ENCODE results near the gene HSPA8. TPM values are rescaled to one million over a fixed set of nuclear protein-coding genes. Genes with fewer than 3 reads are reported as not detected.

HSPA8 gene
- total RNA-seq, 1 experiment from 2014 or later, result 1,124 TPM

- TF ChIP-seq ARID4B (CRISPR knock-in tag; IDR thresholded peaks at IDR 0.05; ENCODE audit: borderline replicate concordance), result no peak
- TF ChIP-seq STAT6 (CRISPR knock-in tag; conservative IDR thresholded peaks at IDR 0.05; ENCODE audit: low read depth), result no peak
- no peak for TF ChIP-seq SMAD4 (CRISPR knock-in tag; IDR thresholded peaks at IDR 0.05)
- no peak for TF ChIP-seq ATF3 (CRISPR knock-in tag; conservative IDR thresholded peaks at IDR 0.05)
- TF ChIP-seq PREB (CRISPR knock-in tag; IDR thresholded peaks at IDR 0.05; ENCODE audit: borderline replicate concordance), result no peak
- no peak for TF ChIP-seq ATF2 (CRISPR knock-in tag; IDR thresholded peaks at IDR 0.05; ENCODE audit: borderline replicate concordance, low read depth)
- no peak for TF ChIP-seq TP53 (CRISPR knock-in tag; IDR thresholded peaks at IDR 0.05)
- TF ChIP-seq TEAD1 (CRISPR knock-in tag; IDR thresholded peaks at IDR 0.05), result no peak
- no peak for TF ChIP-seq FOXP4 (CRISPR knock-in tag; IDR thresholded peaks at IDR 0.05)
- no peak for TF ChIP-seq AFF4 (CRISPR knock-in tag; IDR thresholded peaks at IDR 0.05; ENCODE audit: borderline replicate concordance)
- TF ChIP-seq FOXP1 (CRISPR knock-in tag; IDR thresholded peaks at IDR 0.05; ENCODE audit: borderline replicate concordance), result no peak
- no peak for TF ChIP-seq ATF1 (CRISPR knock-in tag; IDR thresholded peaks at IDR 0.05)
- TF ChIP-seq ETV6 (CRISPR knock-in tag; IDR thresholded peaks at IDR 0.05), result no peak
- no peak for TF ChIP-seq GABPB1 (CRISPR knock-in tag; IDR thresholded peaks at IDR 0.05)
Observed at GRCh38 chr11:123085497-123085896, 23.6 kb upstream of the HSPA8 start (continued).

Measured in WTC11 (cell line).